Hepatocyte (in vitro differentiated cells): ENCODE data around the gene CD37. TPM values are rescaled to one million over a fixed set of nuclear protein-coding genes. Genes with fewer than 3 reads are reported as not detected.
"Not testable (repeated sequence)": the region's sequence is repeated elsewhere in the genome, so short reads cannot be mapped to it uniquely, and the experiment has no call there.

Experiments
- DNase-seq: peaks from one replicate; pipeline ENCODE4 v3.0.0-alpha.2; 2016; ENCODE audit warnings: low spot score
- H2AFZ ChIP-seq: fragments of 200-600 bp; sonication (generic); 2 replicates; pipeline ENCODE4 v1.6.0; 2016; ENCODE audit warnings: antibody characterized with exemption, mild to moderate bottlenecking
- H3K27ac ChIP-seq: fragments of 200-600 bp; sonication (generic); 2 replicates; pipeline ENCODE4 v1.5.1; 2016; ENCODE audit warnings: mild to moderate bottlenecking
- H3K27me3 ChIP-seq: fragments of 200-600 bp; sonication (generic); 2 replicates; pipeline ENCODE4 v1.6.1; 2016
- H3K36me3 ChIP-seq: fragments of 200-600 bp; sonication (generic); replicated peaks from 2 replicates; pipeline ENCODE4 v1.5.1; 2016; ENCODE audit warnings: low read depth; ENCODE audit not compliant: insufficient read depth
- H3K4me1 ChIP-seq: fragments of 200-600 bp; sonication (generic); 2 replicates; pipeline ENCODE4 v1.5.1; 2016; ENCODE audit warnings: mild to moderate bottlenecking, moderate library complexity; ENCODE audit not compliant: insufficient read depth
- H3K4me2 ChIP-seq: fragments of 200-600 bp; sonication (generic); 2 replicates; pipeline ENCODE4 v1.6.0; 2016
- H3K4me3 ChIP-seq: fragments of 200-600 bp; sonication (generic); 2 replicates; pipeline ENCODE4 v1.5.1; 2016; ENCODE audit warnings: mild to moderate bottlenecking
- H3K79me2 ChIP-seq: fragments of 200-600 bp; sonication (generic); 2 replicates; pipeline ENCODE4 v1.6.0; 2017; ENCODE audit warnings: mild to moderate bottlenecking
- H3K9me2 ChIP-seq: fragments of 200-600 bp; sonication (generic); replicated peaks from 2 replicates; pipeline ENCODE4 v1.6.0; 2017; ENCODE audit warnings: mild to moderate bottlenecking; ENCODE audit not compliant: insufficient read depth
- H3K9me3 ChIP-seq: fragments of 200-600 bp; sonication (generic); 2 replicates; pipeline ENCODE4 v1.5.1; 2016; ENCODE audit warnings: low read depth, mild to moderate bottlenecking
- H4K20me1 ChIP-seq: fragments of 200-600 bp; sonication (generic); 2 replicates; pipeline ENCODE4 v1.6.0; 2016; ENCODE audit warnings: mild to moderate bottlenecking; ENCODE audit not compliant: insufficient read depth, poor library complexity, severe bottlenecking
- CTCF ChIP-seq: fragments of 200-600 bp; sonication (generic); IDR thresholded peaks from 2 replicates; pipeline ENCODE4 v1.5.1; 2016; ENCODE audit warnings: antibody characterized with exemption, mild to moderate bottlenecking; ENCODE audit not compliant: poor library complexity
- EZH2 ChIP-seq: fragments of 200-600 bp; sonication (generic); IDR thresholded peaks from 2 replicates; pipeline ENCODE4 v1.6.1; 2016; ENCODE audit warnings: antibody characterized with exemption, mild to moderate bottlenecking, borderline replicate concordance
- EZH2phosphoT487 ChIP-seq: fragments of 200-600 bp; sonication (generic); IDR thresholded peaks from one replicate; pipeline ENCODE4 v1.6.1; 2018; ENCODE audit warnings: antibody characterized with exemption, mild to moderate bottlenecking, low read depth, moderate library complexity; ENCODE audit not compliant: unreplicated experiment, severe bottlenecking
- WGBS: methylation state at CpG from one replicate; pipeline ENCODE4 v1.1.6; 2016; ENCODE audit warnings: low lambda C conversion rate; ENCODE audit errors: missing lambda C conversion rate; 5-methylcytosine and 5-hydroxymethylcytosine counted together
- polyA plus RNA-seq: library from polyadenylated mRNA; unstranded; fragments of >200 nt; fragmentation: Nextera tagmentation; extraction: Ambion mirVana; gene quantifications from 2 replicates; pipeline ENCODE4 v1.2.1, GENCODE V29; 2016
- total RNA-seq: library from RNA; depleted of rRNA; stranded (reverse); fragments of >200 nt; gene quantifications from 2 replicates; pipeline ENCODE4 v1.2.3, GENCODE V29; 2014

Gene CD37
- total and polyA plus RNA-seq, 2 experiments from 2014 or later, result 0.27 to 12.4 TPM

DNA sequence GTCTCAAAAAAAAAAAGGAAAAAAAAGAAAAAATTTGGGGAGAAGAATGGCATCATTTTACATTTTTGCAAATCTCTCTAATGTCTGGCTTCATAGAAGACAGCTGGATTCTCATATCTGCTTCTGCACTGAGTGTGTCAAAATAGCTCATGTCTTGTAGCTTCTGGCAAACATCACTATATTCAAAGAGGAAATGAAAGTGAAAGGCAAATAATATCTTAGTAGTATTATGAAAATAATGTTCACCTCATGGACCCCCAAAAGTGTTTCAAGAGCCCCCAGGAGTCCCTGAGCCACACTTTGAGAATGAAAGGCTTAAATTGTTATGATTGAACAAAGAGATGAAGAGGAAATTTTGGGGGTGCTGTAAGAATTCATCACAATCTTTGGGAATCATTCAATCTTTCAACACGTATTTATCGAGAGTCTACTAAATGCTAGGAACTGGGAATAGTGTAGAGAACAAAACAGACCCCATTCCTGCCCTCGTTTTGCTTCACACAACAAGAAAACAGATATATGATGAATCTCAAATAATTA is 9.0 kb upstream of the CD37 start:
- Histone ChIP-seq H3K9me2 (no peaks in the 10 kb centered on the region), H3K79me2 (no peaks in the 10 kb centered on the region), H3K9me3 (no peaks in the 10 kb centered on the region), H3K4me3 (no peak overlapping the region), H3K27ac (no peak overlapping the region), H3K36me3 (no peaks in the 10 kb centered on the region), H2AFZ (no peak overlapping the region), H3K27me3 (no peaks in the 10 kb centered on the region), H3K4me1 (no peaks in the 10 kb centered on the region), H4K20me1 (no peaks in the 10 kb centered on the region), H3K4me2 (no peak overlapping the region)
- WGBS, result 96% methylated on average over 3 of the region's 3 CpGs
- DNase-seq, result no peak
- no peak for TF ChIP-seq EZH2
- no peak for TF ChIP-seq CTCF
- TF ChIP-seq EZH2phosphoT487, result no peak

DNA sequence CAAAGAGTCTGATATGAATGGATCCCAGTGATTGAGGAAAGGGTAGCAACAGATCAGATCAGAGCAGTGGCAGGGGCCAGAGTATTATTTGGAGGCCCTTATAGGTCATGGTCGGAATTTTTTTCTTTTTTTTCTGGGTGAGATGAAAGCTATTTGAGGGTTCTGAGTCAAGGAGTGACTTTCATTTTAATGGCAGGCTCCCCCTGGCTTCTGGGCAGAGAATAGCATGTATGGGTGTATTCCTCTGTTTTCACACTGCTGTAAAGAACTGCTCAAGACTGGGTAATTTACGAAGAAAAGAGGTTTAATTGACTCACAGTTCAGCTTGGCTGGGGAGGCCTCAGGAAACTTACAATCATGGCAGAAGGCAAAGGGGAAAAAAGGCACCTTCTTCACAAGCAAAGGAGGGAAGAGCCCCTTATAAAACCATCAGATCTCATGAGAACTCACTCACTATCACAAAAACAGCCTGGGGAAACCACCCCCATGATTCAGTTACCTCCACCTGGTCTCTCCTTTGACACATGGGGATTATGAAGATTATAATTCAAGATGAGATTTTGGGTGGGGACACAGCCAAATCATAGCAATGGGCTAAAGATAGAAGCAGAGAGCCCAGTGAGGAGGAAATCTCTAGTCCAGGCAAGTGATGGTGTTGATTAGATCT is 7.2 kb upstream of the CD37 start:
- WGBS, result 72% methylated on average over 2 of the region's 2 CpGs
- Histone ChIP-seq H3K4me2 (no peak overlapping the region), H3K9me3 (no peaks in the 10 kb centered on the region), H3K4me3 (no peak overlapping the region), H3K4me1 (no peaks in the 10 kb centered on the region), H3K27ac (no peak overlapping the region), H2AFZ (no peak overlapping the region), H3K9me2 (no peaks in the 10 kb centered on the region), H3K79me2 (no peaks in the 10 kb centered on the region), H3K36me3 (no peaks in the 10 kb centered on the region), H3K27me3 (no peaks in the 10 kb centered on the region), H4K20me1 (no peaks in the 10 kb centered on the region)
- no peak for DNase-seq
- TF ChIP-seq CTCF (peak; percentile 28), EZH2 (no peak), EZH2phosphoT487 (no peak)

GRCh38 chr19:49328741-49329140 is 6.5 kb upstream of the CD37 start:
- no peak overlapping the region for H3K4me2 ChIP-seq
- H3K9me2 ChIP-seq, result no peaks in the 10 kb centered on the region
- no peak for TF ChIP-seq EZH2phosphoT487
- no peak for TF ChIP-seq CTCF
- no peak for TF ChIP-seq EZH2
- H3K79me2 ChIP-seq, result no peaks in the 10 kb centered on the region
- H2AFZ ChIP-seq, result no peak overlapping the region
- no peak for DNase-seq
- no peak overlapping the region for H3K27ac ChIP-seq
- H3K9me3 ChIP-seq, result no peaks in the 10 kb centered on the region
- no peaks in the 10 kb centered on the region for H4K20me1 ChIP-seq
- H3K36me3 ChIP-seq, result no peaks in the 10 kb centered on the region
- no peaks in the 10 kb centered on the region for H3K4me1 ChIP-seq
- H3K4me3 ChIP-seq, result no peak overlapping the region
- no peaks in the 10 kb centered on the region for H3K27me3 ChIP-seq
- WGBS, result 86% methylated on average over 2 of the region's 2 CpGs

- H3K79me2 ChIP-seq, H3K36me3 ChIP-seq, H3K27ac ChIP-seq, DNase-seq, H4K20me1 ChIP-seq, H3K4me3 ChIP-seq, H3K4me1 ChIP-seq, H3K9me2 ChIP-seq, H3K4me2 ChIP-seq, H3K27me3 ChIP-seq, H3K9me3 ChIP-seq: not testable (repeated sequence)
- WGBS, result 94% methylated on average over 4 of the region's 4 CpGs
- H2AFZ ChIP-seq, result peak overlapping the region; percentile 11
Observed at GRCh38 chr19:49331187-49331586, 4.0 kb upstream of the CD37 start.
